Measurements from ENCODE around the gene DRGX.

The DRGX gene

DNA sequence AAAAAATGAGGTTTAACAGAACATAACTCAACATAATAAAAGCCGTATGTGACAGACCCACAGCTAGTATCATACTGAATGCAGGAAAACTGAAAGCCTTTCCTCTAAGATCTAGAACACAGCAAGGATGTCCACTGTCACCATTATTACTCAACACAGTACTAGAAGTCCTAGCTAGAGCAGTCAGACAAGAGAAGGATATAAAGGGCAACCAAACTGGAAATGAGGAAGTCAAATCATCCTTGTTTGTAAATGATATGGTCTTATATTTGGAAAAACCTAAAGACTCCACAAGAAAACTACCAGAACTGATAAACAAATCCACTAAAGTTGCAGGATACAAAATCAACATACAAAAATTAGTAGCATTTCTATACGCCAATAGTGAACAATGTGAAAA is 51.0 kb downstream of the DRGX start:
- H3K27me3 ChIP-seq (ENCODE audit: low read depth) = no peaks in the 10 kb centered on the region
- H3K4me3 ChIP-seq = no peak overlapping the region
- no peak for DNase-seq (ENCODE audit: low spot score in 2 of 2)
- no peaks in the 10 kb centered on the region for H3K9me3 ChIP-seq
- no peaks in the 10 kb centered on the region for H3K4me1 ChIP-seq
- no peaks in the 10 kb centered on the region for H3K36me3 ChIP-seq (replicated peaks)
- in situ Hi-C loops (cut with MboI; ENCODE audit: low sequenced_read_pairs) = no loop called here

DNA sequence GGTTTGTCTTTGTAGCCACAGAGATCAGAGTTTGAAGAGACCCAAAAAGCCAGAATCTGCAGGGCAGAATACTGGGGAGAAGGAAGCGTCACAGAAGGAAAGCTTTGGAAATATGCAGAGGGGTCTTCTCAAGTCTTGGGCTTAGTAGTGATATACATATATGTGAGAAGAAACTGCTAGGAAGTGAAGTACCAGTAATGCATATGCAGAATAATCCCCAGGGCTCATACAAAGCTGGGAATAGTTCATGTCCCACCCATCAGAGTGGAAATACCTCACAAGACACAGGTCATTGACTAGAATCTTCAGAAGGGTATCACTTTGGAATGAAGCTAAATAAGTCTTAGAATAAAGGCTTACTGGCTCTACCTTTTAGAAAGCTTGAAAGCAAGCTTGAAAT is 57.3 kb downstream of the DRGX start:
- in situ Hi-C loops (cut with MboI; ENCODE audit: low sequenced_read_pairs) = no loop called here
- no peaks in the 10 kb centered on the region for H3K9me3 ChIP-seq
- H3K36me3 ChIP-seq (replicated peaks) = no peaks in the 10 kb centered on the region
- no peak overlapping the region for H3K4me3 ChIP-seq
- DNase-seq (ENCODE audit: low spot score in 2 of 2) = no peak
- no peaks in the 10 kb centered on the region for H3K27me3 ChIP-seq (ENCODE audit: low read depth)
- H3K4me1 ChIP-seq = no peaks in the 10 kb centered on the region

DNA sequence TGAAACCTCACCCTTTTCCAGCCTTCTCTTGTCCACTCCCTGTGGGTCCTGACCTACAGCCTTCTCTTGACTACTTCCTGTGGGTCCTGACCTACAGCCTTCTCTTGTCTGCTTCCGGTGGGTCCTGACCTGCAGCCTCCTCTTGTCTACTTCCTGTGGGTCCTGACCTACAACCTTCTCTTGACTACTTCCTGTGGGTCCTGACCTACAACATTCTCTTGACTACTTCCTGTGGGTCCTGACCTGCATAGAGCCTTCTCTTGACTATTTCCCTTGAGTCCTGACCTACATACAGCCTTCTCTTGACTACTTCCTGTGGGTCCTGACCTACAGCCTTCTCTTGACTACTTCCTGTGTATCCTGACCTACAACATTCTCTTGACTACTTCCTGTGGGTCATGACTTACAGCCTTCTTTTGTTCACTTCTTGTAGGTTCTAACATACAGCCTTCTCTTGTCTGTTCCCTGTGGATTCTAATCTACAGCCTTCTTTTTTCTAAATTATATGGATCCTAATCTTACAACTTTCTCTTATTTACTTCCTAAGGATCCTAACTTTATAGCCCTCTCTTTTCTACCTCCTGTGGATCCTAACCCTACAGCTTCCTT is 60.4 kb downstream of the DRGX start:
- no peaks in the 10 kb centered on the region for H3K9me3 ChIP-seq
- no peaks in the 10 kb centered on the region for H3K27me3 ChIP-seq (ENCODE audit: low read depth)
- H3K36me3 ChIP-seq (replicated peaks) = no peaks in the 10 kb centered on the region
- no peak for DNase-seq (ENCODE audit: low spot score in 2 of 2)
- in situ Hi-C loops (cut with MboI; ENCODE audit: low sequenced_read_pairs) = no loop called here
- H3K4me3 ChIP-seq = no peak overlapping the region
- no peaks in the 10 kb centered on the region for H3K4me1 ChIP-seq

DNA sequence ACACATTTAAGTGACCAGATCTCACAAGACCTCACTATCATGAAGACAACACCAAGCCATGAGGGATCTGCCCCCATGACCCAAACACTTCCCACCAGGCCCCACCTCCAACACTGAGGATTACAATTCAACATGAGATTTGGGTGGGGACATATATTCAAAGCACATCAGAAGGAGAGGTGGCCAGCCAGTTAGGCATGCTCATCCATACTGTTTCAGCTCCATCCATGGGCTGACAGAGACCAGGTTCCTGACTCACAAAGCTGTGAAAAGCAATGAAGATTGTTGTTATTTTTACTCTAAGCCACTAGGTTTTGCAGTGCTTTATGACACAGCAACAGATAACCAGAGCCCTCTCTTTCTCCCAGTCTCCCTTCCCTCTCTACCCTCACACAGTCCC is 60.9 kb downstream of the DRGX start:
- Histone ChIP-seq H3K4me3 (no peak overlapping the region), H3K4me1 (no peaks in the 10 kb centered on the region), H3K9me3 (no peaks in the 10 kb centered on the region), H3K27me3 (ENCODE audit: low read depth) (no peaks in the 10 kb centered on the region), H3K36me3 (replicated peaks) (no peaks in the 10 kb centered on the region)
- in situ Hi-C loops (cut with MboI; ENCODE audit: low sequenced_read_pairs) = no loop called here
- no peak for DNase-seq (ENCODE audit: low spot score in 2 of 2)

DNA sequence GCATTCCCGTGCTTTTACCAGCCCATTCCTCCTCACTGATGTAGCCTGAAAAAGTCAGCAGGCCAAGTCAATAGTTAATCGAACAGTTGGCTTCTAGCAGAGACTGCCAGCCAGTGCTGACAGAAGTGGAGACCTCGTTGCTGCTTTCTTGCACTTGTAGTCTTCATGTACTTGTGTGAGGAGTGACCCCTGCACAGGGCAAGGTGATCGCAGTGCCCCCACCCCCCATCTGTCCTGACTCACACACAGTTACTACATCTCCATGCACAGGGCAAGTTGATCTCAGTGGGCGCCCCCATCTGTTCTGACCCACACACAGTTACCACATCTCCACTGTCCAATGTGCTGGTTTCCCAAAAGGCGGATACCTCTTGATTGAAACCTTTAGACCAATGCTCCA is 62.7 kb downstream of the DRGX start:
- Histone ChIP-seq H3K4me3 (no peak overlapping the region), H3K9me3 (no peaks in the 10 kb centered on the region), H3K4me1 (no peaks in the 10 kb centered on the region), H3K36me3 (replicated peaks) (no peaks in the 10 kb centered on the region), H3K27me3 (ENCODE audit: low read depth) (no peaks in the 10 kb centered on the region)
- no peak for DNase-seq (ENCODE audit: low spot score in 2 of 2)
- in situ Hi-C loops (cut with MboI; ENCODE audit: low sequenced_read_pairs) = no loop called here

DNA sequence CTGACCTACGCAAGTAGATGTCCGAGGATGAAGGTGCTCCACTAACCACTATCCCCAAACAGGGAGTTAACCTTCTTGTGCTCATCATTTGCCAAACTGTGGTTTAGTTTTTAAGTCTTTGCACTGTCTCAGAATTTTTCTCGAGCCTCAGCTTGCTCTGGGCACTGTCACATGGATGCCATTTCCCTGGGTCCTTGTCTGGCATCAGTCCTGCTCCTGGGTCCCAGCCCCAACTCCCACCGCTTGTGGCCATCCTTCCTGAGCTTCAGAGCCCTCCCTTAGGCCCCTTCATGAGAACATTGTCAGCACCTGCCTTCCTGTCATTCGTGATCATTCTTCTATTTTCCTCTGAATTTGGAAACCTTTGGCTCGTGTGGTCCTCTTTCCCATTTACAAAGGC is 63.1 kb downstream of the DRGX start:
- Histone ChIP-seq H3K9me3 (no peaks in the 10 kb centered on the region), H3K36me3 (replicated peaks) (no peaks in the 10 kb centered on the region), H3K27me3 (ENCODE audit: low read depth) (no peaks in the 10 kb centered on the region), H3K4me1 (no peaks in the 10 kb centered on the region), H3K4me3 (no peak overlapping the region)
- in situ Hi-C loops (cut with MboI; ENCODE audit: low sequenced_read_pairs) = no loop called here
- DNase-seq (ENCODE audit: low spot score in 2 of 2) = no peak

DNA sequence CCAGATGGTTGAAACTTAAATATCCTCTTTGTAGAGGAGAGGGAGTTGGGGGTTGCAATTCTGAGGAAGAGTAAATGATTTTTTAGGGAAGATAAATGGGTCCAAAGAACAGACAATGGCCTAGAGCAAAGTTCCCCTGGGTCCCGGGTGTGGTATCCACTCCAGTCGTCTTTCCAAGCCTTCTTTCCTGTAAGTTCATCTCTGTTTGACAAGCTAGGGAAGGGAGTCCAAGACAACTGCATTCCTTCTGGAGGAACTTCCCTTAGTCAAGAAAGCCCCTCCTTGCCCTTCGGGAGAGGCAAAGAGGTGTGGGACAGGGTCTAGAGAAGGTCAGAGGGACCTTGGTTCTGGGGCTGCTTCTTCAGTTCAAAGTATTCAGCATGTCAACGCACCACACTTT is 63.6 kb downstream of the DRGX start:
- Histone ChIP-seq H3K4me1 (no peaks in the 10 kb centered on the region), H3K27me3 (ENCODE audit: low read depth) (no peaks in the 10 kb centered on the region), H3K4me3 (no peak overlapping the region), H3K36me3 (replicated peaks) (no peaks in the 10 kb centered on the region), H3K9me3 (no peaks in the 10 kb centered on the region)
- in situ Hi-C loops (cut with MboI; ENCODE audit: low sequenced_read_pairs) = no loop called here
- no peak for DNase-seq (ENCODE audit: low spot score in 2 of 2)

DNA sequence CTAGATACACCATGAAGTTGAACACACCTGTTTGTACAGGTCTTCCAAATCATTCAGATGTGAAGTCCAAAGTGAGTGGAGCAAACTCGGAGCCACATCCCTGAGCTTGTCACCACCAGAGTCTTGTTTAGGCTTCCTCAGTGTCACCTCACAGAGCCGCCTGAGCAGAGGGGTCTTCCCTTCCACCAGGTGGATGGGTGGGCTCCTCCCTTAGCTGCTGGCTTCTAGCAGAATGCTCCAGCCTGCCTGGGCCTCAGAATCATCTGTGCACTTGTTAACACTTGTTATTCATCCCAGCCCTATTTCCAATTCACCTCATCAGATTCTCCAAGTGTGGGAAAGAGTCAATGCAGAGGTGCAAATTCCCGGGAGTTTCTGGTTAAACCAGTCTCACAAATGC is 64.5 kb downstream of the DRGX start:
- Histone ChIP-seq H3K4me1 (no peaks in the 10 kb centered on the region), H3K27me3 (ENCODE audit: low read depth) (no peaks in the 10 kb centered on the region), H3K9me3 (no peaks in the 10 kb centered on the region), H3K36me3 (replicated peaks) (no peaks in the 10 kb centered on the region), H3K4me3 (no peak overlapping the region)
- DNase-seq (ENCODE audit: low spot score in 2 of 2) = no peak
- in situ Hi-C loops (cut with MboI; ENCODE audit: low sequenced_read_pairs) = no loop called here

DNA sequence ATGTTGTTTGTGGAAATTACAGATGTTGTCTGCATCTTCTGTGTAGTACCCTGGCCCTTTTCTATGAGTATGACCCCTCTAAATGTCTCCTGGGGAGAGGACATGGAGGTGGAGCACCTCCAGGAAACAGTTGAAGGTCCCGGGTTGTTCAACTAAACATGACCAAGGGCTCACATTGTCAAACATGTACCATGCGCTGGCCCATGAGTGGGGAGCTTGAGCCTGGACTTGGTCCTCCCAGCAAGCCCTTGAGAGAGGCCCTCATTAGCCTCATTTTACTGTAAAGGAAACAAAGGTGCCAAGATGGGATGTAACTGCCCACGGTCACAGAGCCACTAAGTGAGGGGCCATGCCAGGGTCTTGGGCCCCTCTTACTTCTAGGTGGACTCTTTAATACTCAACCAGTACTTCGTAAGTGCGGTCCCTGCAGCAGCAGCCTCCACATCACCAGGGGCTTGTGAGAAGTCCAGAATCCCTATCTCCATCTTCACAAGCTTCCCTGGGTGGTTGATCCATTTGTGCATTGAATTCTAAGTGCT is 65.7 kb downstream of the DRGX start:
- H3K27me3 ChIP-seq (ENCODE audit: low read depth) = no peaks in the 10 kb centered on the region
- no peaks in the 10 kb centered on the region for H3K36me3 ChIP-seq (replicated peaks)
- H3K4me3 ChIP-seq = no peak overlapping the region
- in situ Hi-C loops (cut with MboI; ENCODE audit: low sequenced_read_pairs) = no loop called here
- DNase-seq (ENCODE audit: low spot score in 2 of 2) = no peak
- H3K4me1 ChIP-seq = no peaks in the 10 kb centered on the region
- H3K9me3 ChIP-seq = no peaks in the 10 kb centered on the region

DNA sequence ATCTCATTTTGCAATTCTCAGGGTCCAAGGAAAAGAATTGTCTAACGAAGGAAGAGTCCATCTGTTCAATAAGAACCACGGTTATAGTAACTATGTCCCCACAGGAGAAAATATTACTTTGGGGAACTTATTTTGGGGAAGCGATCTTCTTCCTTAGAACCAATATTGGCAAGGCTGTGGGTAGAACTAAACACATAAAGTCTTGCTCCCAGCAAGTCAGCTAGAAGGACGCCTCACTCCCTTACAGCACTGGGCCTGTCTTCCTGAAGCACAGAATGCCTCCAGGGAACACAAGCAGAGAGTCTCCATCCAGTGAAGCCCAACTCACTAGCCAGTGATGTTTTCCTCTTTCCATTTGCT is 66.8 kb downstream of the DRGX start:
- in situ Hi-C loops (cut with MboI; ENCODE audit: low sequenced_read_pairs) = no loop called here
- Histone ChIP-seq H3K27me3 (ENCODE audit: low read depth) (no peaks in the 10 kb centered on the region), H3K4me1 (no peaks in the 10 kb centered on the region), H3K9me3 (no peaks in the 10 kb centered on the region), H3K36me3 (replicated peaks) (no peaks in the 10 kb centered on the region), H3K4me3 (no peak overlapping the region)
- no peak for DNase-seq (ENCODE audit: low spot score in 2 of 2)

DNA sequence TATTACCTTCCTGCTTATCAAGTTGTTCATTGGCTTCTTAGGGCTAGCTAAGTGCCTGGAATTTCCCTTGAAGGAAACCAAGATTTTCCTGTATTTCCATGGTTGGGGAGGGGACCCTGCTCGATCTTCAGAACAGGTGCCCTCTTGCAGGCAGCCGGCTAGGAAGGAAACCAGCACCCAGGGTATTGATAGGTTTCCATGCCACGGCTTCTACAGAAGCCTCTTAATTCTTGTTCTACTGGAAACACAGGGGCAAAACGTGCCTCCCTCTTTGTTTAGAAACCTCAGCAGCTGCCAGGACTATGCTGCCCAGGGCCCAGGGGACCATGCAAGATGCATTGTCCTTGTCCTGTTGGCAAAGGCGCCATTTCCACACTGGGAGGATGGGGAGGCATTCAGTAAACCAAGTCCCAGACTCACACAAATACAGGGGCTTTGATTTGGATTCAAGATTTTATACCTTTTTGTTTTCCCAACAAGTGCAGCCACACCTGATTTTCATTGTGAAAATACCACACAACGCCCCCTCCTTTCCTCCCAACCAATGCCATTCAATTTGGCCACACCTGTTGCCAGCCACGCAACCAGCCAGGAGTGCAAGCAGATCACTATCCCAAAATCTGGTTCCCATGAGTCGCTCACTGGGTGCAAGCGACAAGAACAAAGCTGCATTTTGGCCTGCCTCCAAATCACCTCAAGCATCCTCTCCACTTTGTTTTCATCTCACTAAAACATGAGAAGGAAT is 67.3 kb downstream of the DRGX start:
- H3K36me3 ChIP-seq (replicated peaks) = no peaks in the 10 kb centered on the region
- DNase-seq (ENCODE audit: low spot score in 2 of 2) = no peak
- H3K4me3 ChIP-seq = no peak overlapping the region
- no peaks in the 10 kb centered on the region for H3K9me3 ChIP-seq
- in situ Hi-C loops (cut with MboI; ENCODE audit: low sequenced_read_pairs) = no loop called here
- no peaks in the 10 kb centered on the region for H3K27me3 ChIP-seq (ENCODE audit: low read depth)
- H3K4me1 ChIP-seq = no peaks in the 10 kb centered on the region

DNA sequence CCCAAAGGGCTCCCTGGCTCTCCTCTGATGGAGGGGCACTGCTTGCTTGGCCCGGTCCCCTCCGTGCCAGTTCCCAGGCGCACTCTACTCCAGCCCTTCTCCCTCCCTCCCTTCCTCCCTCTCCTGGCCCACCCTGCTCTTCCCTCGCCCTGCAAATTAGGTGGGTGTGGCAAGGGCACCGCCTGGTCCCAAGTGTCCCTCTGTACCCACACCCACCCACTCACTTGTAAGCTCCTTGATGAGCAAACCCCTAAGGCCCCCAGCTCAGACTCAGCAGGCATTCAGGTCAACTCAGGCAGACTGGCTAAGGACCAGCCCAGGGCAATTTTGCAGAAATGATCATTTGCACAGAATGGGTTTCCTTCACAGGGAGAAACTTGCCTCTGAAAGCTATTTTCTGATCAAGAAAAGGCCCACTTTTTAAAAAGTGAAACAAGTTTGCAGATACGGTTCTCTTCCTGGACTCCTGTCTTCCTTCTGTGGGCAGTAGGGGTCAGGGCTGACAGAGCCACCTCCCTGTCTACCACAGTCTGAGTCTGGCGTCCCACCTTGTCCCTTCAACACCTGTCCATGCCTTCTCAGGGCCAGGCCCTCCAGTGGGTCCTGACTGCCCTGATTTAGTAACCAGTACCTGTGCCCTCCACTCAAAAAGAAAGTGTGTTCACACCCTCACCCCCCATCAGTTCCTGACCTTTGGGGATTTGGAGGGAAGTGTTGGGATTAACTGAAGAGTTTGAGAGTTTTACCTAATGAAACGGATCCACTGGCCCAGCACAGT is 68.7 kb downstream of the DRGX start:
- no peaks in the 10 kb centered on the region for H3K27me3 ChIP-seq (ENCODE audit: low read depth)
- no peak overlapping the region for H3K4me3 ChIP-seq
- no peak for DNase-seq (ENCODE audit: low spot score in 2 of 2)
- in situ Hi-C loops (cut with MboI; ENCODE audit: low sequenced_read_pairs) = no loop called here
- H3K36me3 ChIP-seq (replicated peaks) = no peaks in the 10 kb centered on the region
- no peaks in the 10 kb centered on the region for H3K4me1 ChIP-seq
- H3K9me3 ChIP-seq = no peaks in the 10 kb centered on the region

DNA sequence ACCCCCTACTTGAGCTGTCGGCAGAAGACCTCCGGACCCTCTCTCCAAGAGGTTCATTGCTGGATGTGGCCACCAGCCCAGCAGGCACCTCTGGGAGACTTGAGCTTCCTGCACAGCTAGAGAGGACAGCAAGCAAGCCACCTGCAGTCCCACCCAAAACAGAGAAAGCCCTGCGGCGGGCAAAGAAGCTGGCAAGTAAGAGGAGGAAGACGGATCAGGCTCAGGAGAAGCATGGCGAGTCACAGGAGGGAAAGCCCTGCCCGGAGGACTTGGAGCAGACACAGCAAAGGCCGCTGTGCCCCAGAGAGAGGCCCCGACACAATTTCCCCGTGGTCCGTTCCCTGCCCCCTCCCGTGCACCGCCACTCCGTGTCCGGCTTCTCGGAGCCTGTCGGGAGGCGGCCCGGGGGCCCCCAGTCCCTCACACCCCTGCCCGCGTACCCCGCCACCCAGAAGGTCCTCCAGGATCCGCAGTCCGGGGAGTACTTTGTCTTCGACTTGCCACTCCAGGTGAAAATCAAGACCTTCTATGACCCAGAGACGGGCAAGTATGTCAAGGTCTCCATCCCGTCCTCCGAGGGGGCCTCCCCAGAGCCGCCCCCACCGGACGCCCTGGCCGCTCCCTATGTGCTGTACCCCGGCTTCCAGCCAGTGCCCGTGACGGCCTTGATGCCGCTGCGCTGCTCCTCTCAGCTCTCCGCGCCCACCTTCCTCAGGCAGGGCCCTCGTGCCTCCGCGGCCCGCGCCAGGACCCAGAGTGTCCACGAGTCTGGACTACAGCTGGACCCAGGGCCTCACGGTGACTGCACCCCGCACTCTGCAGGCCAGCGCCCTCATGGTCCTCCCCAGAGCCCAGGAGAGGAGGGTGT is 69.7 kb downstream of the DRGX start:
- Histone ChIP-seq H3K4me1 (no peaks in the 10 kb centered on the region), H3K36me3 (replicated peaks) (no peaks in the 10 kb centered on the region), H3K4me3 (no peak overlapping the region), H3K9me3 (no peaks in the 10 kb centered on the region), H3K27me3 (ENCODE audit: low read depth) (no peaks in the 10 kb centered on the region)
- in situ Hi-C loops (cut with MboI; ENCODE audit: low sequenced_read_pairs) = no loop called here
- DNase-seq (ENCODE audit: low spot score in 2 of 2) = no peak

Data from HAP-1 (cell line).